HepG2 (cell line): ENCODE results near the gene RMRP. TPM values are rescaled to one million over a fixed set of nuclear protein-coding genes. Genes with fewer than 3 reads are reported as not detected.

Source experiments
- ATF5 ChIP-seq: sonication (generic); formaldehyde crosslinking; IDR thresholded peaks from 2 replicates; pipeline ENCODE4 v1.4.0; 2020; ENCODE audit warnings: mild to moderate bottlenecking, low read depth, missing genetic modification reagents
- BCL6 ChIP-seq: IDR thresholded peaks from 2 replicates; pipeline ENCODE4 v1.6.1; 2016; ENCODE audit warnings: missing genetic modification reagents, missing compliant biosample characterization
- BORCS8-MEF2B ChIP-seq: sonication (generic); formaldehyde crosslinking; IDR thresholded peaks from 2 replicates; pipeline ENCODE4 v1.8.0; 2022; ENCODE audit warnings: mild to moderate bottlenecking, missing genetic modification reagents
- CENPT ChIP-seq: sonication (generic); formaldehyde crosslinking; IDR thresholded peaks from 2 replicates; pipeline ENCODE4 v1.8.0; 2022; ENCODE audit warnings: low read depth, mild to moderate bottlenecking, moderate library complexity, missing genetic modification reagents
- FOXP4 ChIP-seq: sonication (generic); formaldehyde crosslinking; IDR thresholded peaks from 2 replicates; pipeline ENCODE4 v1.4.0; 2020; ENCODE audit warnings: missing genetic modification reagents
- HINFP ChIP-seq: sonication (generic); formaldehyde crosslinking; IDR thresholded peaks from 2 replicates; pipeline ENCODE4 v1.4.0; 2020; ENCODE audit warnings: low read depth, mild to moderate bottlenecking, missing genetic modification reagents
- JDP2 ChIP-seq: sonication (generic); formaldehyde crosslinking; IDR thresholded peaks from 2 replicates; pipeline ENCODE4 v1.8.1; 2022; ENCODE audit warnings: missing genetic modification reagents, borderline replicate concordance
- MBD4 ChIP-seq: IDR thresholded peaks from 2 replicates; pipeline ENCODE4 v1.6.1; 2012; ENCODE audit warnings: low read length, inconsistent platforms, borderline replicate concordance
- PHB2 ChIP-seq: fragments of 450-650 bp; IDR thresholded peaks from 2 replicates; pipeline ENCODE4 v1.6.1; 2018; ENCODE audit not compliant: partially characterized antibody
- RARG ChIP-seq: sonication (generic); formaldehyde crosslinking; IDR thresholded peaks from 2 replicates; pipeline ENCODE4 v1.4.0; 2020; ENCODE audit warnings: low read depth, mild to moderate bottlenecking, missing genetic modification reagents
- TEAD2 ChIP-seq: sonication (generic); formaldehyde crosslinking; IDR thresholded peaks from 2 replicates; pipeline ENCODE4 v1.9.0; 2021; ENCODE audit warnings: missing genetic modification reagents
- TFDP1 ChIP-seq: IDR thresholded peaks from 2 replicates; pipeline ENCODE4 v1.6.1; 2016; ENCODE audit warnings: missing compliant biosample characterization, missing genetic modification reagents, borderline replicate concordance
- THAP11 ChIP-seq: IDR thresholded peaks from 2 replicates; pipeline ENCODE4 v1.6.1; 2016; ENCODE audit warnings: missing biosample characterization, missing genetic modification reagents
- TIGD3 ChIP-seq: sonication (generic); formaldehyde crosslinking; IDR thresholded peaks from 2 replicates; pipeline ENCODE4 v1.5.1; 2020; ENCODE audit warnings: mild to moderate bottlenecking, missing genetic modification reagents, borderline replicate concordance
- YEATS4 ChIP-seq: sonication (generic); formaldehyde crosslinking; IDR thresholded peaks from 2 replicates; pipeline ENCODE4 v1.4.0; 2020; ENCODE audit warnings: missing genetic modification reagents, borderline replicate concordance
- ZNF512B ChIP-seq: sonication (generic); formaldehyde crosslinking; IDR thresholded peaks from 2 replicates; pipeline ENCODE4 v1.5.1; 2020; ENCODE audit warnings: missing genetic modification reagents, mild to moderate bottlenecking, borderline replicate concordance
- ZNF703 ChIP-seq: sonication (generic); formaldehyde crosslinking; IDR thresholded peaks from 2 replicates; pipeline ENCODE4 v1.5.1; 2020; ENCODE audit warnings: missing genetic modification reagents, mild to moderate bottlenecking, moderate library complexity, borderline replicate concordance
- ZNF777 ChIP-seq: sonication (generic); formaldehyde crosslinking; IDR thresholded peaks from 2 replicates; pipeline ENCODE4 v1.4.0; 2020; ENCODE audit warnings: missing genetic modification reagents
- polyA plus RNA-seq, 8 experiments: library from polyadenylated mRNA; depleted of rRNA in 3 of 8; stranded (reverse) in 7 of 8; unstranded in 1 of 8; fragments of >200 nt; fragmentation: Illumina TruSeq in 4 of 8; extraction: Trizol in 4 of 8; gene quantifications; 2 replicates each; pipeline versions ENCODE4 v1.2.1 to v1.2.3, GENCODE V29; 2011 to 2016; ENCODE audit warnings: low read depth in 4 of 8, missing spikeins in 1 of 8, mixed read lengths in 1 of 8; ENCODE audit not compliant: insufficient read depth in 1 of 8
- total RNA-seq, 5 experiments: library from RNA; depleted of rRNA; stranded (reverse); fragments of >200 nt; fragmentation: Illumina TruSeq; extraction: Trizol; gene quantifications; 2 replicates each; pipeline ENCODE4 v1.2.3, GENCODE V29; 2016; ENCODE audit warnings: low read depth in 1 of 5

Gene RMRP
- total and polyA plus RNA-seq, 2 of the 13 experiments (the other 11 are each of a cell fraction or from before 2014, with no cell fraction given): 51.4 to 4,025 TPM

- 0 out of 2 replicates have a peak, but pooled peaks have one; percentile 26 for TF ChIP-seq TFDP1 (CRISPR knock-in tag)
- TF ChIP-seq PHB2: no peak
- peak; percentile 13; the same call in 1 of the 2 replicates for TF ChIP-seq FOXP4 (CRISPR knock-in tag)
- no peak for TF ChIP-seq THAP11 (CRISPR knock-in tag)
- no peak for TF ChIP-seq RARG (CRISPR knock-in tag)
- peak; percentile 65; the same call in 1 of the 2 replicates for TF ChIP-seq TIGD3 (CRISPR knock-in tag)
- TF ChIP-seq BCL6 (CRISPR knock-in tag): no peak
- TF ChIP-seq ZNF703 (CRISPR knock-in tag): no peak
- 0 out of 2 replicates have a peak, but pooled peaks have one; percentile 29 for TF ChIP-seq CENPT (CRISPR knock-in tag)
- TF ChIP-seq ZNF777 (CRISPR knock-in tag): no peak
- no peak for TF ChIP-seq HINFP (CRISPR knock-in tag)
- no peak for TF ChIP-seq BORCS8-MEF2B (CRISPR knock-in tag)
- TF ChIP-seq JDP2 (CRISPR knock-in tag): no peak
- no peak for TF ChIP-seq ATF5 (CRISPR knock-in tag)
- TF ChIP-seq TEAD2 (CRISPR knock-in tag): no peak
- 0 out of 2 replicates have a peak, but pooled peaks have one; percentile 36 for TF ChIP-seq YEATS4
- TF ChIP-seq ZNF512B (CRISPR knock-in tag): 0 out of 2 replicates have a peak, but pooled peaks have one; percentile 38
- no peak for TF ChIP-seq MBD4
Observed at GRCh38 chr9:35673132-35674024, 15.6 kb upstream of the RMRP start, which contains the start of gene CA9 (continued).
